Omental fat pad (tissue), 4 donors: ENCODE measurements around the gene RASSF7. TPM values are rescaled to one million over a fixed set of nuclear protein-coding genes. Genes with fewer than 3 reads are reported as not detected.

Source experiments
- ATAC-seq: fragments of 150-250 bp; one replicate; pipeline ENCODE4 v1.9.1; 2016; ENCODE audit warnings: mild to moderate bottlenecking, moderate library complexity; ENCODE audit not compliant: low FRiP score
- DNase-seq: peaks from one replicate; pipeline ENCODE4 v3.0.0-alpha.2; 2019; ENCODE audit warnings: low spot score
- total RNA-seq, 4 donors: library from RNA; depleted of rRNA; stranded (reverse); fragments of >200 nt; gene quantifications; one replicate each; pipeline ENCODE4 v1.1.0, GENCODE V29; 2016
- TF ChIP-seq, protein P1 (sequence below), 3 donors: fragments of 450-650 bp; IDR thresholded peaks; one replicate each; pipeline ENCODE4 v1.5.1; 2016 to 2017; ENCODE audit warnings: antibody characterized with exemption in 3 of 3, mild to moderate bottlenecking in 3 of 3, moderate library complexity in 2 of 3

The RASSF7 gene
- total RNA-seq, 4 donors from 2014 or later = 9.1 to 31.8 (median 13.4) TPM

DNA sequence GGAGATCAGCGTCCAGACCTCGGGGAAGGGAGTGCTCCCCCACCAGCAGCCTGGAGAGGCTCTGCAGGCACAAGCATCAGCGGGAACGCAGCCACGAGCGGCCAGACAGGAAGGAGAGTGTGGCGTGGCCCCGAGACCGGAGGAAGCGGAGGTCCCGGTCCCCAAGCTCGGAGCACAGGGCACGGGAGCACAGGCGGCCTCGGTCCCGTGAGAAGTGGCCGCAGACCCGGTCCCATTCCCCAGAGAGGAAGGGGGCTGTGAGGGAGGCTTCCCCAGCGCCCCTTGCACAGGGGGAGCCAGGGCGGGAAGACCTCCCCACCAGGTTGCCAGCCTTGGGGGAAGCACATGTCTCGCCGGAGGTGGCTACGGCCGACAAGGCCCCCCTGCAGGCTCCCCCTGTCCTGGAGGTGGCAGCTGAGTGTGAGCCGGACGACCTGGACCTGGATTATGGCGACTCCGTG is 48.1 kb downstream of the RASSF7 start:
- ATAC-seq (no peak), DNase-seq (no peak)
- TF ChIP-seq, protein P1, sequence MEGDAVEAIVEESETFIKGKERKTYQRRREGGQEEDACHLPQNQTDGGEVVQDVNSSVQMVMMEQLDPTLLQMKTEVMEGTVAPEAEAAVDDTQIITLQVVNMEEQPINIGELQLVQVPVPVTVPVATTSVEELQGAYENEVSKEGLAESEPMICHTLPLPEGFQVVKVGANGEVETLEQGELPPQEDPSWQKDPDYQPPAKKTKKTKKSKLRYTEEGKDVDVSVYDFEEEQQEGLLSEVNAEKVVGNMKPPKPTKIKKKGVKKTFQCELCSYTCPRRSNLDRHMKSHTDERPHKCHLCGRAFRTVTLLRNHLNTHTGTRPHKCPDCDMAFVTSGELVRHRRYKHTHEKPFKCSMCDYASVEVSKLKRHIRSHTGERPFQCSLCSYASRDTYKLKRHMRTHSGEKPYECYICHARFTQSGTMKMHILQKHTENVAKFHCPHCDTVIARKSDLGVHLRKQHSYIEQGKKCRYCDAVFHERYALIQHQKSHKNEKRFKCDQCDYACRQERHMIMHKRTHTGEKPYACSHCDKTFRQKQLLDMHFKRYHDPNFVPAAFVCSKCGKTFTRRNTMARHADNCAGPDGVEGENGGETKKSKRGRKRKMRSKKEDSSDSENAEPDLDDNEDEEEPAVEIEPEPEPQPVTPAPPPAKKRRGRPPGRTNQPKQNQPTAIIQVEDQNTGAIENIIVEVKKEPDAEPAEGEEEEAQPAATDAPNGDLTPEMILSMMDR (IDR thresholded peaks at IDR 0.05) = no peak

DNA sequence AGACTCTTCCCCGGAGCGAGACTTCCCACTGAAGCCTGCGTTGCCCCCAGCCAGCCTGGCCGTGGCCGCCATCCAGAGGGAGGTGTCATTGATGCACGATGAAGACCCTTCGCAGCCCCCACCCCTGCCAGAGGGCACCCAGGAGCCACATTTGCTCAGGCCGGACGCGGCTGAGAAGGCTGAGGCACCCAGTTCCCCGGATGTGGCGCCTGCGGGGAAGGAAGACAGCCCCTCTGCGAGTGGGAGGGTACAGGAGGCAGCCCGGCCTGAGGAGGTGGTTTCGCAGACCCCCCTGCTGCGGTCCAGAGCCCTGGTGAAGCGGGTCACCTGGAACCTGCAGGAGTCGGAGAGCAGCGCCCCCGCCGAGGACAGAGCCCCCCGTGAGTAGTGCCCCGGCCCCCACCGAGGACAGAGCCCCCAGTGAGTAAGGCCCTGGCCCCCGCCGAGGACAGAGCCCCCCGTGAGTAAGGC is 48.6 kb downstream of the RASSF7 start:
- TF ChIP-seq, protein P1 (IDR thresholded peaks at IDR 0.05) = no peak
- no peak for ATAC-seq
- DNase-seq = no peak

DNA sequence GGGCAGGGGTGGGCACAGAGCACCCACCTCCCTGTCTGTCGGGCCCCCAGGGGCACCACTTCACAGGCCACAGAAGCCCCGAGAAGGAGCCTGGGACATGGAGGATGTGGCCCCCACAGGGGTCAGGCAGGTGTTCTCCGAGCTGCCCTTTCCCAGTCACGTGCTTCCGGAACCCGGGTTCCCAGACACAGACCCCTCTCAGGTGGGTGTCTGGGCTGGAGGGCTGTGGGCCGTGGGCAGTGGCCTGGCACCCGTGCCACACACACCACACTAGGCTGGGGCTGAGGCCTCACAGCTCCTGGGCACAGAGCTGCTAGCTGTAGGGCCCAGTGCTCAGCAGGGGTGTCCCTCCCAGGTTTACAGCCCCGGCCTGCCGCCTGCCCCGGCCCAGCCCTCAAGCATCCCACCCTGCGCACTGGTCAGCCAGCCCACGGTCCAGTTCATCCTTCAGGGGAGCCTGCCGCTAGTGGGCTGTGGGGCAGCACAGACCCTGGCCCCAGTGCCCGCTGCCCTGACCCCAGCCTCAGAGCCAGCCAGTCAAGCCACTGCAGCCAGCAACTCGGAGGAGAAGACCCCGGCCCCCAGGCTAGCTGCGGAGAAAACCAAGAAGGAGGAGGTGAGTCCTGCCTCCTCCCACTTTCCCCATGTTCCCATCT is 49.5 kb downstream of the RASSF7 start:
- ATAC-seq (no peak), DNase-seq (no peak)
- TF ChIP-seq, protein P1 (IDR thresholded peaks at IDR 0.05) = no peak

DNA sequence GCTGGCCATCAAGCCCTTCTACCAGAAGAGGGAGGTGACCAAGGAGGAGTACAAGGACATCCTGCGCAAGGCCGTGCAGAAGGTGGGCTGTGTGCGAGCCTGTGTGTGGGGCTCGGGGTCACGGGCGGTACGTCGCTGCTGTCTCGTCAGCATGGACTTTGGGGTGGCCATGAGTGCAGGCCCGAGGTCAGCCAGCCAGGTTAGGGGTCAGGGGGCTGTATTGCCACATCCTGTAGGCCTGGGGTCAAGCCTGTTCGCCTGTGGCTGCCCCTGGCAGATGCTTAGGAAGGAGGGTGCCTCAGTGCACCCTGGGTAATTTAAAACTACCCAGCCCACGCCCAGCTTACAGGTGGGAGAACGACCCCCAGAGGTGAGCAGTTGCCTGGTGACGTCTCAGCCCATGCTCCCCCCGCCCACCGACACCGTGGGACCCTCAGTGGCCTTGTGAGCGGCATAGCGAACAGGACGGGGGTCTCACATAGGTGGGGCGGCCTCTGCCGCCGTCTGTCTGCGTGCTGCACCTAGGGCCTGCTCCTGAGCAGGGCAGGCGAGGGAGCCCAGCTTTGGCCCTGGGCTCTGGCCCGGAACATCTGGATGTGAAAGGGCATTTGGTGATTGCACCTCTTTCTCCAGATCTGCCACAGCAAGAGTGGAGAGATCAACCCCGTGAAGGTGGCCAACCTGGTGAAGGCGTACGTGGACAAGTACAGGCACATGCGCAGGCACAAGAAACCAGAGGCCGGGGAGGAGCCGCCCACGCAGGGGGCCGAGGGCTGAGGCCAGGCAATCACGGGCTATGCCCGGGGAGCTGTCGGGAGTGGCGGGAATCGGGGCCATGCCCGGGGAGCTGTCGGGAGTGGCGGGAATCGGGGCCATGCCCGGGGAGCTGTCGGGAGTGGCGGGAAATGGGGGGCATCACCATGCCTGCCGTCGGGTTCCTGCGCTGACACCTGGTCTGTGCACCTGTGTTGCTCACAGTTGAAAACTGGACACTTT is 50.5 kb downstream of the RASSF7 start:
- TF ChIP-seq, protein P1 (IDR thresholded peaks at IDR 0.05) = no peak
- DNase-seq (no peak), ATAC-seq (no peak)

DNA sequence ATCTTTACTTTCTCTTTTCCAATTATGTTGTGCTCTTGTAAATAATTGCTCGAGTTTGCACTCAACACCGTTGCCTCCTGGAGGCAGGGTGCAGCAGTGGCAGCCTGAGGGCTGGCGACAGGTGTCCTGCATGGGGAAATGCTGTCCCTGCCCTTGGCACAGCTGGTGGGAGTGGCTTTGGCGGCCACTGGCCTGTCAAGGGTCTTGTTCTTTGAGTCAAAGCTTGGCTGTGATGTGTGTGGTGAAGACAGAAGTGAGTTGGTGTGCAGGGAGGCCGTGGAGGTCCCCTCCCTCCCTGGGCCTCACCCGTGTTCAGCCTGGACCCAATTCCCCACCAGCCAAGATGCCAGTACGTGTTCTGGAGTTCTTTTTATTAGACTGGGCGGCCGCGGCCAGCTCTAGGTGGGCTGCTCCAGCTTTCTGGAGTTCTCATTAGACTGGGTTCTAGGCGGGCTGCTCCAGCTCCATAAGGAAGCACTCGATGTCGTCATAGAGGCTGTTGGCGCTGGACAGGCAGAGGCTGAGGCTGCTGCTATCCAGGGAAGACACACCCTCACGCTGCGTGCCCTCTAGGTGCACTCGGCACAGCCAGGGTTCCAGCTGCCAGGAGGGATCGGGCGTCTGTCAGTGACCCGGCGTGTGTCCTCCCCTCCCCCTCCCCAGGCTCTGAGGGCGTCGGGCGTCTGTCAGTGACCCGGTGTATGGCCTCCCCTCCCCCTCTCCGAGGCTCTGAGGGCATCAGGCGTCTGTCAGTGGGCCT is 51.6 kb downstream of the RASSF7 start:
- DNase-seq = no peak
- ATAC-seq = no peak
- TF ChIP-seq, protein P1 (IDR thresholded peaks at IDR 0.05) = no peak

DNA sequence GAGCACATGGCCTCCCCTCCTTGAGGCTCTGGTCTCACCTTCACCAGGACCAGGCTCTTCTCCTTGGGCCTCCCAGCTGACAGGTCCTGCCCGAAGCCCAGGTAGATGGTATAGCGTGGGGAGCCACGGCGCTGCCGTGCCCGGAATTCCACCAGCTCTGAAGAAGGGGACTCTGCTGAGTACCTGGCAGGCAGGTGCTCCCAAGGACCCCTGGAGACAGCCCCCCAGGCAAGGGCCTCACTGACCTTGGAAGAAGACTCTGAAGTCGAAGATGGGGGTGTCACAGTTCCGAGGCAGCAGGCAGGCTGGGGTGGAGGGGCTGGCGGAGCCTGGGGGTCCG is 52.2 kb downstream of the RASSF7 start:
- ATAC-seq (no peak), DNase-seq (no peak)
- TF ChIP-seq, protein P1 (IDR thresholded peaks at IDR 0.05) = no peak
